NCI-H446 treated with DMSO at 0.1 percent for 48 hours (cell line): ENCODE measurements around the gene ZNF695.

ENCODE experiments used
- DNase-seq: peaks from one replicate; lab custom pipeline; 2025; lab: John Stamatoyannopoulos, UW

The ZNF695 gene

DNA sequence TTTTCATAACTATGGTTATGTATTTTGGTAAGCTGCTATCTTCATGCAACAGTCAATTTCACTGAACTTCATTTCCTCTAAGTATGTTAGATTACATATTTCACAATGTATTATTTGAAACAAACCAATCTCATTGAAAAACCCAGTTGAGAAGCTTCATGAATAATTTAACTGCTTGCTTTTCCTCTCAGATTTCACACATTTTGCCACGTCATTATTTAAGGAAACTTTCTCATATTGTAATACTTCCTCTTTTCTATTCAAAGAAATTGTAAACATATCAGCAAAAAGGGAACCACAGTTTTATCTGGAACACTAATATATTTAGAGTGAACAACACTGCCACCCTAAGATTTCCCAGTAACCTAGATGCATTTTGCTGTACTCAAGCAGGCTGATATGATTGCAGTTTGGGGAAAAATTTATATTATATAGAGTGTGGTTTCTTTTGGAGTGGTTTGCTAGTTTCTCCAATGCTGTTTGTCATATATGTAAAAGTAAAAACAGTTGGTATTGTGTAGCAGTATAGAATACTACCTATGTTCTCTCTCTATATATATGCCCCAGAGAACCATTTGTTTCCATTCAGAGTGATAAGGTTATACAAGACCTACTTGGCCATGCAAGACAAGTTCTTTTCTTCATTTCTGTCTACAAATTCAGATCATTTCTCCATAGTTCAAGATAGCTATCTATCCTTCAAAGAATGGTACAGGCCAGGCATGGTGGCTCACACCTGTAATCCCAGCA is 47.7 kb downstream of the ZNF695 start:
- DNase-seq, result no peak

- DNase-seq, result no peak
These were observed 53.7 kb downstream of the ZNF695 start for GRCh38 chr1:246954126-246954525.

DNA sequence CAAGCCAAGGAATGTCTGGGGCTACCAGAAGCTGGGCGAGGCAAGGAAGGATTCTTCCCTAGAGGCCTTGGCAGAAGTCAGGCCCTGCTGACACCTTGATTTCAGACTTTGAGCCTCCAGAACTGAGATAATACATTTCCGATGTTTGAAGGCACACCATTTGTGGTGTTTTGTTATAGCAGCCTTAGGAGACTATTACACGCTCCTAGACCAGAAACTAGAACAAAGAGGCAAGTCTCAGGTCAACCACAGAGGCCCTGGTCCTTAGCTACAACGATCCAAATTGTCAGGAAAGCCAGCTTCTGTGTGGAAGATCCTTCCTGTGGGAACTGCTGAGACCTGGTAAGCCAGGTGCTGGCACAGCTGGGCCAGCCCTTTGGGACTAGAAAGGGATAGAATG is 56.4 kb downstream of the ZNF695 start:
- DNase-seq, result no peak

GRCh38 chr1:246949956-246950355 is 57.9 kb downstream of the ZNF695 start:
- DNase-seq, result no peak

DNA sequence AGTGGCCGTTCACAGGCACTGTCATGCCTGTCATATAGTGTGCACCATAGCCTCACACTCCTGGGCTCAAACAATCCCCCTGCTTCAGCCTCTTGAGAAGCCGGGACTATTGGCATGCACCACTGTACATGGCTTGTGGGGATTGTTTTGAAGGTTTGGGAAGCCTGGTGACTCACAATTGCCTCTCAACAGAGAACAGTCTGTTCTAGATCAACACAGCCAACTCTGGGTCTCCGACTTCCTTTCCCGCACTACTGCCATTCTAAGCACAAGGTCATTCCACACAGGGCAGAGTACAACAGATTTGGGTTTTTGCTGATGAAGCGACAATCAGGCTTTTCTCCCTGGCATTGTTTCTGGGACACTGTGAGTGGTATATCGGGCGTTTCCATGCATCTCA is 60.6 kb downstream of the ZNF695 start:
- no peak for DNase-seq

DNA sequence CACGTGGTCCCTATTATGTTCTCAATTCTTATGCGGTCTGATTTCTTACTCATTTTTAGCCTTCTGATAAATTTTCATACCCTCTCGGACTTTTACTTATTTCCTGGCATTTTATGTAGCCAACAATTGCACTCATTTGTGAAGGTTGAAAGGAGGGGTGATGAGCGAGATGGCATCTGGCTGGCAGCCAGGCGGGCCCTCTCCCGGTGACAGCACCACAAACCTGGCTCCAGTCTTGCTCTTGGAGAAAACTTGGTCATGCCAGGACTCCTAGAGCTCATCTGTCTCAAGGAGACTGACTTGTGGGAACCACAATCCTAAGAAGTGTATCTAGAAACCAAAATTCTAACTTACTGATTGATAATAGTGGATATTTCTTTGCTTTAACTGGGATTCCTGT is 61.5 kb downstream of the ZNF695 start:
- no peak for DNase-seq
